Renal pelvis (tissue), 12 donors: ENCODE results near the gene TUBB8. TPM values are rescaled to one million over a fixed set of nuclear protein-coding genes. Genes with fewer than 3 reads are reported as not detected.
"Not testable (repeated sequence)": the region's sequence is repeated elsewhere in the genome, so short reads cannot be mapped to it uniquely, and the experiment has no call there.

Experiments used
- DNase-seq: peaks from one replicate; pipeline ENCODE4 v3.0.0-alpha.2; 2013
- long read RNA-seq, 16 experiments: transcript quantifications; one replicate each; lab custom pipeline, GENCODE V29; 2026
- polyA plus RNA-seq, 3 donors: library from polyadenylated mRNA; unstranded; fragments of 120-200 nt; gene quantifications; one replicate each; pipeline ENCODE4 v1.2.1, GENCODE V29; 2013; ENCODE audit not compliant: insufficient read length in 3 of 3

The TUBB8 gene
- polyA plus RNA-seq = 1 to 10 TPM; 1.2 to 1.6 (median 1.5) TPM
- long read RNA-seq, donor 1 = 0 reads
- long read RNA-seq, donor 2 = 0 reads
- long read RNA-seq, donor 3 = 0 reads
- long read RNA-seq, donor 4 = 0 reads
- long read RNA-seq, donor 5 = 0 reads
- long read RNA-seq, donor 6 = 0 reads
- long read RNA-seq, donor 7 = 0 reads
- long read RNA-seq, donor 8 = 0 reads
- long read RNA-seq, donor 9 = 0 reads
- long read RNA-seq, donor 10 = 0 reads
- long read RNA-seq, donor 11 = 0 reads
- long read RNA-seq, donor 12 = 0 reads
- long read RNA-seq, donor 13 = 0 reads
- long read RNA-seq, donor 14 = 0 reads
- long read RNA-seq, donor 15 = 0 reads
- long read RNA-seq, donor 16 = 0 reads

- DNase-seq = no peak
Measured at GRCh38 chr10:48996-49395, at the start of gene TUBB8. Gene TUBB8 (minus strand): TSS chr10:49296. CDS start chr10:49238, 58 bp downstream.

- no peak for DNase-seq
Measured at GRCh38 chr10:96466-96865, 47.4 kb upstream of the TUBB8 start.

GRCh38 chr10:95356-96115, 46.4 kb upstream of the TUBB8 start:
- no peak for DNase-seq

GRCh38 chr10:94613-95012, 45.5 kb upstream of the TUBB8 start:
- DNase-seq = no peak

- DNase-seq = peak; percentile 77
Measured at GRCh38 chr10:92846-93245, 43.8 kb upstream of the TUBB8 start.

GRCh38 chr10:92153-92552, 43.1 kb upstream of the TUBB8 start:
- no peak for DNase-seq

GRCh38 chr10:91313-91712, 42.2 kb upstream of the TUBB8 start:
- DNase-seq = no peak

- DNase-seq = no peak
Measured at GRCh38 chr10:90161-90560, 41.1 kb upstream of the TUBB8 start.

GRCh38 chr10:89248-89647, 40.2 kb upstream of the TUBB8 start:
- no peak for DNase-seq

- DNase-seq = no peak
Measured at GRCh38 chr10:88253-88652, 39.2 kb upstream of the TUBB8 start.

- DNase-seq = no peak
Measured at GRCh38 chr10:87177-88080, 38.3 kb upstream of the TUBB8 start.

- no peak for DNase-seq
Measured at GRCh38 chr10:86031-86430, 36.9 kb upstream of the TUBB8 start.

- no peak for DNase-seq
Measured at GRCh38 chr10:85044-85443, 35.9 kb upstream of the TUBB8 start.

GRCh38 chr10:83930-84530, 34.9 kb upstream of the TUBB8 start:
- no peak for DNase-seq

- no peak for DNase-seq
Measured at GRCh38 chr10:80477-81105, 31.5 kb upstream of the TUBB8 start.

- no peak for DNase-seq
Measured at GRCh38 chr10:79532-80215, 30.6 kb upstream of the TUBB8 start.

GRCh38 chr10:78556-78955, 29.5 kb upstream of the TUBB8 start:
- no peak for DNase-seq

GRCh38 chr10:74266-74621, 25.1 kb upstream of the TUBB8 start:
- not testable (repeated sequence) for DNase-seq

GRCh38 chr10:73543-74265, 24.6 kb upstream of the TUBB8 start:
- peak; percentile 83 for DNase-seq

- not testable (repeated sequence) for DNase-seq
Measured at GRCh38 chr10:68156-68555, 19.1 kb upstream of the TUBB8 start.
